Measurements from ENCODE around the gene ST7L. TPM values are rescaled to one million over a fixed set of nuclear protein-coding genes. Genes with fewer than 3 reads are reported as not detected.
A peak's percentile ranks its signal among the peaks of the same experiment; 100 is the strongest.
"Not testable (repeated sequence)": the region's sequence is repeated elsewhere in the genome, so short reads cannot be mapped to it uniquely, and the experiment has no call there.

The ST7L gene, protein sequence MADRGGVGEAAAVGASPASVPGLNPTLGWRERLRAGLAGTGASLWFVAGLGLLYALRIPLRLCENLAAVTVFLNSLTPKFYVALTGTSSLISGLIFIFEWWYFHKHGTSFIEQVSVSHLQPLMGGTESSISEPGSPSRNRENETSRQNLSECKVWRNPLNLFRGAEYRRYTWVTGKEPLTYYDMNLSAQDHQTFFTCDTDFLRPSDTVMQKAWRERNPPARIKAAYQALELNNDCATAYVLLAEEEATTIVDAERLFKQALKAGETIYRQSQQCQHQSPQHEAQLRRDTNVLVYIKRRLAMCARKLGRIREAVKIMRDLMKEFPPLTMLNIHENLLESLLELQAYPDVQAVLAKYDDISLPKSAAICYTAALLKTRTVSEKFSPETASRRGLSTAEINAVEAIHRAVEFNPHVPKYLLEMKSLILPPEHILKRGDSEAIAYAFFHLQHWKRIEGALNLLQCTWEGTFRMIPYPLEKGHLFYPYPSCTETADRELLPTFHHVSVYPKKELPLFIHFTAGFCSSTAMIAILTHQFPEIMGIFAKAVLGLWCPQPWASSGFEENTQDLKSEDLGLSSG
- total RNA-seq: 18.8 TPM

DNA sequence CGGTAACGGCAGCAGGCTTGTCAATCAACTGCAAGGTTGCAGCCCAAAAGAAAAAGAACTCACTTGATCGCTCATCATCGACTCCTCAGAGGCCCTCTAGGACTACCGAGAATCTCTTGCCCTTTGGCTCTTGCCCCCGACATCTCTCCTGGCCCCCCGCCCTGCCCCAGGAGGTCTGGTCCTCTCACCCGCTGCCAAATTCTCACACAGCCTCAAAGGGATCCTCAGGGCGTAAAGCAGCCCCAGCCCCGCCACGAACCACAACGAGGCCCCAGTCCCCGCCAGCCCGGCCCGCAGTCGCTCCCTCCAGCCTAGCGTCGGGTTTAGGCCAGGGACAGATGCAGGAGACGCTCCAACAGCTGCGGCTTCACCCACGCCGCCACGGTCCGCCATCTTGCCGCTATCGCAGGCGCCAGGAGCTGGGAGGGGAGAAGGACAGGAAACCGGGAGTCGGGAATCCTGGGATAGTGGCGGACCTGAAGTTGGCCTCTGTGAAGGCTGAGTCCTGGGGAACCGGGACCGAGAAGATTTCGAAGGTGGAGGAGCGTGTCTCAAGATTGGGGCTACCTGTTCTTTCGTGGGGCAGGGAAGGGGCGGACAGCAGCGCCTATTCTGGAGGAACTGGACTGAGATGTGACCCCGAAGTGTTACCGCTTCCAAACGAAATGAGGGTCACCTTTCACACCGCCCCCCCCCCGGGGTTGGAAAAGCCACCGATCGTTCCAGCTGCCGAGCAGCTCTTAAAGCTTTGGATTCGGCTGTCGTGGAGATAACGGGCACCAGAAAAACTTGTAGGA lies at the start of gene ST7L:
TSS of gene ST7L (minus strand) at position 421 of the 797 bp plus-strand sequence. CDS start at position 393, 28 bp downstream.
- peak; percentile 73 for DNase-seq (ENCODE audit: low spot score)

DNA sequence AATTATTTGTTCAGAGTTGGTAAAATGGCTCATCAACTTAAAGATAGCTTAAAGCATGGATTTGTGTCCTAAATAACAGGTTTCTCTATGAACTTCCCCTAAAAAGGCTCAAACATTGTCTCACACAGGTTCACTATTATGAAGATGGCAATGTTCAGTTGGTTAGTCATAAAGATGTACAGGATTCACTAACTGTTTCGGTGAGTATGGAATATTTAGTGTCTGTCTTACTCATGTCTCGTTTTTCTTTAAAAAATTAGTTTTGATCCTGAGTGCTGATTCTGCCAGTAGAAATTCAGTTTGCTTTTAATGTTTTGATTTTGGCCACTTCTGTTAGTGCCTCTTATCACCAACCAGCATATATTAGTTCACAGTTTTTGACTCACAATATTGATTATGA lies 48.0 kb upstream of the ST7L start:
- no peak for DNase-seq (ENCODE audit: low spot score)

DNA sequence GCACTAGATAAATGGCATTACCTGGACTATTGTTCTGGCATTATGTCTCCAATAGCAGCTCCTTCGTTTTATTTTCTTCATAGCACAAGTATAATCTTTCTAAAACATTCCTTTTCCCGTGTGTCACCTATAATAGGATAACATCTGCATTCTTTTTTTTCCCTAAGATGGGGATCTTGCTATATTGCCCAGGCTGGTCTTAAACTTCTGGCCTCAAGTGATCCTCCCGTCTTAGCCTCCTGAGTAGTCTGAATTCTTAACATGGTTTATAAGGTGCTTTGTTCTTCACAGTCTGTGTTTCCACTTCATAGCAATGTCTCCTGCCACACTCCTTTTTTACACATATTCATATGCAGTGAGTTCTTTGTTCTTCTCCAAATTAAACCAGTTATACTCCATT lies 46.9 kb upstream of the ST7L start:
- no peak for DNase-seq (ENCODE audit: low spot score)

DNA sequence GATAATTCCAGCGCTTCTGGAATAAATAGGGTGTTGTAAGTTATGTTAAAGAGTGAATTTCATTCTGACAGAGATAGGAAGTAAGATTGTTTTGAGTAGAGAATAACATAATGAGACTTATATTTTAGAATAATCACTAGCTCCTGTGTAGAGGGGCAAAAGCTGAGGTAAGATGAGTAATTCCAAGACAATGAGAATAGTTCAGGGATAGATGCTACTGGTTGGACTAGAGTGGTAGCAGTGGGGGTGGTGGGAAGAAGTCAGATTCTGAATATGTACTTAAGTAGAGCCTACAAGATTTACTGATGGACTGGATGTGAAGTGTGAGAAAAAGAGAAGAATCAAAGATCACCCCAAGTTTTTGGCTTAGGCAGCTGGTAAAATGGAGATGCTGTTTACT lies 32.3 kb upstream of the ST7L start:
- no peak for DNase-seq (ENCODE audit: low spot score)

DNA sequence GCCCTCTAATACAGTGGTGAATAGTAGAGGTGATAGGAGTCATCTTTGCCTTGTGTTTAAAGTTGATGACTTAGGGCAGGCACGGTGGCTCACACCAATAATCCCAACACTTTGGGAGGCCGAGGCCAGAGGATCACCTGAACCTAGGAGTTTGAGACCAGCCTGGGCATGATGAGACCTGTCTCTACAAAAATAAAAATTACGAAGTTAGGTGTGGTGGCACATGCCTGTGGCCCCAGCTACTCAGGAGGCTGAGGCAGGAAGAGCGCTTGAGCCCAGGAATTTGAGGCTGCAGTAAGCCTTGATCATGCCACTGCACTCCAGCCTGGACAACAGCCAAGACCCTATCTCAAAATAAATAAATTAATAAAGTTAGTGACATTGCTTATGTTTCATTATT lies 27.3 kb upstream of the ST7L start:
- DNase-seq (ENCODE audit: low spot score): no peak

DNA sequence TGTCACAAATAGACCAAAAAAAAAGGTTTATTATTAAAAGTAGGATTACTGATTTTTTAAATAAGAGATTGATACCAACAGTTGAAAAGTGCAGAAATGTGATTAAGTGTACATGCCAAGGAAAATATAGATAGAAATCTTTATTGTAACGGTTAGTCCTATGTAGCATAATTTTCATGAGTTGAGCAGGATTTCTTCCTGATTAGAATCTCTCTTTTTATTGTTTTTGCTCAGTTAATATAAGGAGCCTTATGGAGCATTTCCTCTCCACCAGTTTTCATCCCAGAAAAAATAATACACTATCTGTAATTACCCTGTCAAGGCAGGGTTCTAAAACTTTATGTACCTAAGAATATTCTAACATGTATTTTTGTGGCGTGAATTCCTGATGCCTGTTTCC lies 24.1 kb upstream of the ST7L start:
- DNase-seq (ENCODE audit: low spot score): no peak

DNA sequence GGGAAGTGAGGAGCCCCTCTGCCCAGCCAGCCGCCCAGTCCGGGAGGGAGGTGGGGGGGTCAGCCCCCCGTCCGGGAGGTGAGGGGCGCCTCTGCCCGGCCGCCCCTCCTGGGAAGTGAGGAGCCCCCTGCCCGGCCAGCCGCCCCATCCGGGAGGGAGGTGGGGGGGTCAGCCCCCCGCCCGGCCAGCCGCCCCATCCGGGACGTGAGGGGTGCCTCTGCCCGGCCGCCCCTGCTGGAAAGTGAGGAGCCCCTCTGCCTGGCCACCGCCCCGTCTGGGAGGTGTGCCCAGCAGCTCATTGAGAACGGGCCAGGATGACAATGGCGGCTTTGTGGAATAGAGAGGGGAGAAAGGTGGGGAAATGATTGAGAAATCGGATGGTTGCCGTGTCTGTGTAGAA lies 21.5 kb upstream of the ST7L start:
- not testable (repeated sequence) for DNase-seq (ENCODE audit: low spot score)

DNA sequence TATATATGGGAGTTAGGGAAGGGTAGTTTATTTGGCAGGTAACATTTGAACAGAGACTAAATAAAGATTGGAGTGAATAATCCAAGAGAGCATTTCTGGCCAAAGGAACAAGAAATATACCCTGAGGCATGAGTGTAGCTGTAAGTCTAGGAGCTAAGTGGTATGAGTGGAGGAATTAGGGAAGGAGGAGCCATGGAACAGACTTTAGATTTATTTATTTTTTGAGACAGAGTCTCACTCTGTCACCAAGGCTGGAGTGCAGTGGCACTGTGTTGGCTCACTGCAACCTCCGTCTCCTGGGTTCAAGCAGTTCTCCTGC lies 19.1 kb upstream of the ST7L start:
- DNase-seq (ENCODE audit: low spot score): no peak

DNA sequence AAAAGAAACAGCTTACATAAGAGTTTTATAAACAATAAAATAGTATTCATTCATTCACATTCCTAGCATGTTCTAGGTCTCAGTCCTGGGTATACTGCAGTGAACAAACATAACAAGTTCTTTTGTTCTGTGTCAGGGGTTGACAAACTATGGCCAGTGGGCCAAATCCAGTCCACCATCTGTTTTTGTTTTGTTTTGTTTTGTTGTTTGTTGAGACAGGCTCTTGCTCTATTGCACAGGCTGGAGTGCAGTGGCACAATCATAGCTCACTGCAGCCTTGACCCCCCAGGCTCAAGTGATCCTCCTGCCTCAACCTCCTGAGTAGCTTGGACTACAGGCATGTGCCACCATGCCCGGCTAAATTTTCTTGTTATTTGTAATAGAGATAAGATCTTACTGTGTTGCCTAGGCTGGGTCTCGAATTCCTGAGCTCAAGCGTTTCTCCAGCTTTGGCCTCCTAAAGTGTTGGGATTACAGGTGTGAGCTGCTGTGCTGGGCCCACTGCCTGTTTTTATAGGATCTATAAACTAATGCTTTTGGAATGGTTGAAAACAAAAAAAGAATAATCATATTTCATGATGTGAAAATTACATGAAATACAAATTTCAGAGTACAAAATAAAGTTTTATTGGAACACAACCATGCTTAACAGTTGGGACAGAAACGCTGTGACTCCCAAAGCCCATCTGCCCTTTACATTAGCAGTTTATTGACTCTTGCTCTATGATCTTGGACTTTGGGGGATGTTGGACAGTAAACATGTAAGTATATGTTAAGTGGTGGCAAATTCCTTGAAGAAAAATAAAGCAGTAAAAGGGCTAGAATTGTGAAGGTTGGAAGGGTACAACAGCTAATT lies 18.5 kb upstream of the ST7L start:
- no peak for DNase-seq (ENCODE audit: low spot score)

DNA sequence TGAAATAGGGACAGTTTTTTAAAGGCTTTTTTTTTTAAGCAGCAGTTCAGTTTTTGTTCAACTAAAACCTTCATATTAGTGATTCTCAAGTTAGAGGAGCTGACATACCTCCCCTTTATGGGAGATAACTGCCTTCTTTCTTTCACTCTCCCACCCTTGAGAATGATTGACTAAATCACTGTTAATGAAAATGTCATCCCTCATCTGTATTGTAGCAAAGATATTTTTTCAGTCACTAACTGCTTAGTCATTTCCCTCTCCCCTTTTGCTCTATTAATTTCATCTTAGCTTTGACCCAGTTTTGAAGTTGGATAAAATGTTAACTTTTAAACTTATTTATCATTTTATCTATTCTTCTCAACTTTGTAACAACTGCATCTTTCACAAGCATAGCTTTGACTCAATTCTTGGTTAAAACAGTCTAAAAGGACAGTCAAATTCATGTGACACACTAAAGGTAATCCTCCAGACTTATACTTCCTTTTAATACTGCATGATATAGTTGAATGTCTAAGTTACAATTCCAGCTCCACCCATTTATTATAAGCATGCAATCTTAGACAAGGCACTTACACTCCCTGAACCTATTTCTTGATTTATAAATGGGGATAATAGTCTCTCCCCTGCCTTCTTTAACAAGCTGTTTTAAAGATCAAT lies 17.8 kb upstream of the ST7L start:
- no peak for DNase-seq (ENCODE audit: low spot score)

DNA sequence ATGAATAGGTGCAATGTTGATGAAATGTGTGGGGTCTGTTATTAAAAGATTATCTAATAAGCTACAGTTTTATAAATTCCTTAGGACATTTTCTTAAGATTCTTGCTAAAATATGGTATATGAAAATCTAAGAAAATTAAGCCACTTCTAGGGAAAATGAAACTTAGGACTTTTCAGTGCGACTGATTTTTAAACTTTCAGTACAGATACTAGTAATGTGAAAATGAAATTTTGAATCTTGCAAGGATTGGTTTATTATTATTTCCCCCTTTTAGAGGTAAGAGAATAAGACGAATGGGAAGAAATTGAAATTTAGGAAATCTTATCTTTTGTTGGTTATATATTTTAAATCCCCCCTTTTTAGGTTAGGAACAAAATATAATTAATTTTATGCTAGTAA lies 17.1 kb upstream of the ST7L start:
- DNase-seq (ENCODE audit: low spot score): no peak

DNA sequence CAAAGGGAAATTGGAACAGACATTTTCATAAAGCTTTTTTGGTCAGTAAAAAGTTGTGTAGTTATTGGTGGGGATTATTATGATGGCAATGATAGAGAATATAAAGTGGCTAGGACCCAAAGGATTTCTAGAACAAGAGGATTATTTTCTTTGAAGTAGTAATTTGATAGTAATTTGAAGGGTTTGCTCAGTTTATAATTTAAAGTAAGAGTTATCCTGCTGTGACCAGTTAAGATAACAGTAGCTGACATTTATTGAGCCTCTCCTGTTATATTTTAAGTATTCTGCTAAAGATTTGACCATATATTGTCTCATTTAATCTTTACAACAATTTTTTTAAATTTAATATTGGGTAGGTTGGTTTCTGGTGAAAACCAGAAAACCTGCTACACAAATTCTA lies 15.4 kb upstream of the ST7L start:
- no peak for DNase-seq (ENCODE audit: low spot score)

DNA sequence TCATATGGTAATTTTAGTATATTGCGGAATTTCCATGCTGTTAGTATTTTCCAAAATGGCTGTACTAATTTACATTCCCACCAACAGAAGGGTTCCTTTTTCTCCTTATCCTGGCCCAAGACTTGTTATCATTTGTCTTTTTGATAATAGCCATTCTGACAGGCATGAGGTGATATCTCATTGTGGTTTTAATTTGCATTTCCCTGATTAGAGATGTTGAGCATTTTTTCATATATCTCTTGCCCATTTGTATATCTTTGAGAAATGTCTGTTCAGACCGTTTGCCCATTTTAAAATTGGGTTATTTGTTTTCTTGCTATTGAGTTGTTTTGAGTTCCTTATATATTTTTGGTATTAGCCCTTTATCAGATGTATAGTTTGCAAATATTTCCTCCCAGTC lies 14.7 kb upstream of the ST7L start:
- DNase-seq (ENCODE audit: low spot score): no peak

DNA sequence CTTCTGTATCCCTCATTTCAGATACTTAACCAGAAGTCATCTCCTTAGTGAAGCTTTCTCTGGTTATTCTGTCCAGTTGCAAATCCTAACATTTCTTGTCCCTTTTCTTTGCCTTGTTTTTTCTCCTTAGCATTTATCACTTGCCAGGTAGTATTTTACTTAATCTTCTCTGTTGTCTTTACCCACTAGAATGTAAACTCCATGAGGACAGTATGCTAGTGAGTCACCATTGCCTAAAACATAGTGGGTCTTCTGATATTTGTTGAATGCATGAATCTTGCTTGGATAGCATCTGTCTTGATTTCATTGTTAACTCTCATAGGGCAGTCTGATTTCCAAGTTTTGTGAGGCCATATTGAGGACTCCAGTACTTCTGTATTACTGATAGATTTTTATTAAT lies 10.3 kb upstream of the ST7L start:
- DNase-seq (ENCODE audit: low spot score): no peak

DNA sequence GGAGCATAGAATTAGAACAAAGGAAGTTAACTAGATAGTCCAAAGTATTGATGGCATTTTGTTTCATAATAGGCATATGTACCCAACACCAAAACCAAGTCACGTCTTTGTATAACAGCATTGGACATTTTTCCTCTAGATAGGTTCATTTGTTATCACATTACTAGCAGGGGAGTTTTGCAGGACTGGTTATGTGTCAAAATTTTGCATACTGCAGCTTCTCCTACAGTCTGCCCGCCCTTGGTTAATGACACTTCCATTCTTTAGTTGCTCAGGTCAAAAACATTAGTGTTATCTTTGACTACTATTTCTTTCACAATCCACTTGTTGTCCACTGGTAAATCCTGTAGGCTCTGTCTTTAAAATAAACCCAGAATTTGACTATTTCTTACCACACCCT lies 9.6 kb upstream of the ST7L start:
- no peak for DNase-seq (ENCODE audit: low spot score)

DNA sequence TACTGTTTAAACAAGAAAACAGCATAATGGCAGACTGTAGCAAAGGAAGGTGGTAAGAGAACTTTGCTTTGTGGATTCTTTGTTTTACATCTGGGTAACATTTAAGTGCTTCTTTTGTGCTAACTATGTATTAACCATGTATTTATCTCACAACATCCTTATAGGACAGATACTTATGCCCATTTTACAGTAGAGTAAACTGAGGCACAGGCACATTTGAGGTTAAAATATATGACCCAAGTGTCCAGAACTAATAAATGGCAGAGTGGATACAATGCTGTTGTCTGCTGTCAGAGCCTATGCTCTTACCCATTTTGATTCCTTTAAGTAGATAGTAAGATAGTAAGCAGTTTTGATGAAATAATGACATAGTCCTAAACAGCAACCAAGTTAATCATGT lies 7.9 kb upstream of the ST7L start:
- no peak for DNase-seq (ENCODE audit: low spot score)

DNA sequence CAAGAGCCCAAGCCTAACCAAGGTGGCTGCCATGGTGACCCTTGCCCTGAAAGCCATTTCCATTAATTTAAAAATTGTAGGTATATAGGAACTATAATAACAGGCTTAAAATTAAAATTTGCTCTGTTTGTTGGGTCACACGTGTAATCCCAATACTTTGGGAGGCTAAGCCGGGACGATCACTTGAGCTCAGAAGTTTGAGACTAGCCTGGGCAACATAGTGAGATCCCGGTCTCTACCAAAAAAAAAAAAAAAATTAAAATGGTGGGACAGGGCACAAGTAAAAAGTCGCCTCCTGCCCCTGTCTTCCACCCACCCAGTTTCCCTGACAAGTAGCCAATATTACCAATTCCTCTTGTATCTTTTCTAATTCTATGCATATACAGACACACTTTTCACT lies 7.3 kb upstream of the ST7L start:
- no peak for DNase-seq (ENCODE audit: low spot score)

DNA sequence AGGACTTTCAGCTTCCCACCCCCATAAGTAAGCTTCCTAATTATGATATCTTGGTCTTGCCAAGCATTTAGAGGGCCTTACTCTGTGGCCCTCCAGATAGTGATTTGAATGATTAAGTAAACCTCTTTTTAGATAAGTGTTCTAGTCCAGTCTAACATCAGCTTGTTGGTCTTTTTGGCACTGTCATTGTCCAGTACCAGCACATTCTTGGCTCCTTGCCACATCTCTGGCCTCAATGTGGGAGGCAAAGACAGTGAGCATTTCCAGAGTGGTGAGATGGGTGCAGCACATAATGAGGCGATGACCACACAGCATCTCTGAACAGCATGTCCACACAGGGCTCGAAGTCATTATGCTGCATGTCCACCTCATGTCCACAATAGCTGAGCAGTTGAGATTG lies 6.8 kb upstream of the ST7L start:
- DNase-seq (ENCODE audit: low spot score): peak; percentile 25

DNA sequence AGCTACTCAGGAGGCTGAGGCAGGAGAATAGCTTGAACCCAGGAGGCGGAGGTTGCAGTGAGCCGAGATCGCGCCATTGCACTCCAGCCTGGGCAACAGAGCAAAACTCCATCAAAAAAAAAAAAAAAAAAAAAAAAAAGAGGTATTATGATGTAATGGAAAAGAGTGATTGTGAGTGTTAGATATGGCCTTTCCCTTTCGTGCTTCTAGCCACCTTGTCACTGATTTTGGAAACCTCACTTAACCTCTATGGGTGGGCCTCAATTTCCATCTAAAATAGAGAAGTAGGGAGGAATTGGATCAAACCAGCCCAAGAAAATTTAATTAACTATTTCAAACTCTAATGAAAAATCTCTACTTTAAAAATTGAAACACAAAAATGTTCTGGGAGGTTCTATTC lies 5.6 kb upstream of the ST7L start:
- not testable (repeated sequence) for DNase-seq (ENCODE audit: low spot score)

DNA sequence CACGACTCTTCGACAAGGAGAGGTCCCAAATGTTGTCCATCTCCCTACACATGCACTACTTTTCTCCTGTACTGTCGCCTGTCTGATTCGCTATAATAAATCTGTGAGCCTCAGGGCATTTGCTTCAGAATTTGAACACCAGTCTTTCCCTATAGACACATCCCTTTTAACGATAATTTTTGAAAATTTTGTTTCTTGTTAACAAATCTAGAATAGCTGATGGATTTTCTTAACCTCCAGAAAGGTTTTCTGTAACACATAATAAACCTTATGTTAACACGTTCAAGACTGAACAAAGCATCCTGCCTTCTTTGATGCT lies 1.4 kb upstream of the ST7L start:
- no peak for DNase-seq (ENCODE audit: low spot score)

DNA sequence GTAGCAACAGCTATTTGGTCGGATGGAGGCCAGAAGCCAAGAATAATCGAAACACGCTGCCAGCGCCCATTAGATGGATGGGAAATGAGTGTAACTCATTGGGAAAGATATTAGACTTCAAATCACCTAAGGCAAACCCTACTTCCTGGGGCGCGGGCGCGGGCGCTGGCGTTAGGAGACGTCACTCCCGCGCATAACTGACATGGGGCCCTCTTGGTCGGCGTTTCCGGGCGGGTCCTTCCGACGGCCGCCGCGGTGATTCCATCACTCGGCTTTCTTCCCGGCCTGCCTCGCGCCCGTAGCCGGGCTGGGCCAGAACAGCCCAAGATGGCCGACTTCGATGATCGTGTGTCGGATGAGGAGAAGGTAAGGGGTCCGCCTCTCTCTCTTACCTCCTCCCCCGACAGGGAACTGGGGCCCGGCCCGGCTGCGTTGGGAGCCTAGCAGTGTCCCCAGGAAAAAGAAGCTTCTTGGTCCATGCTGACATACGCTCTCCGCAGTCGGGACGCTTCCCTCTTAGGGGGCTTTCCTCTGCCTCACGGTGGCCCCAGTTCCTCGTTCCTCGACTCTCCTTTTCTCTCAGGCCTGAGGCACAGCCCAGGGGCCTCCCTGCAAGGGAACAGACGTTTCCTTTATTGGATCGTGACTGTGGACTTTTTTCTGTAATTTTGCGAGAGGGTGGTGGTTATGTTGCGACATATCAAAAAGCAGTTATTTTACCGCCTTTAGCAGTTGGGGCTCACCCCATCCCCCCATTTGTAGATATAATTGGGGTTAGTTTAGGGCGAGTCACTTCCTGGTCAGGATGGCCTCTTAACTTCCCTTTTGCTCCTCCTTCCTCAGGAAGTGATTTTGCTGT lies 806 bp upstream of the ST7L start, which contains the start of gene CAPZA1:
TSS of gene CAPZA1 (plus strand) at position 315 of the 859 bp plus-strand sequence. CDS start at position 328, 13 bp downstream.
- peak; percentile 93 for DNase-seq (ENCODE audit: low spot score)

Data from mucosa of gallbladder (tissue), 1 donor.